ENCODE results near the gene ZNF768. TPM values are rescaled to one million over a fixed set of nuclear protein-coding genes. Genes with fewer than 3 reads are reported as not detected.

ZNF768 gene
- total and polyA plus RNA-seq, 2 donors (not counting 1 experiment from before 2014, with no cell fraction given), result 8.2 to 23.9 TPM

DNA sequence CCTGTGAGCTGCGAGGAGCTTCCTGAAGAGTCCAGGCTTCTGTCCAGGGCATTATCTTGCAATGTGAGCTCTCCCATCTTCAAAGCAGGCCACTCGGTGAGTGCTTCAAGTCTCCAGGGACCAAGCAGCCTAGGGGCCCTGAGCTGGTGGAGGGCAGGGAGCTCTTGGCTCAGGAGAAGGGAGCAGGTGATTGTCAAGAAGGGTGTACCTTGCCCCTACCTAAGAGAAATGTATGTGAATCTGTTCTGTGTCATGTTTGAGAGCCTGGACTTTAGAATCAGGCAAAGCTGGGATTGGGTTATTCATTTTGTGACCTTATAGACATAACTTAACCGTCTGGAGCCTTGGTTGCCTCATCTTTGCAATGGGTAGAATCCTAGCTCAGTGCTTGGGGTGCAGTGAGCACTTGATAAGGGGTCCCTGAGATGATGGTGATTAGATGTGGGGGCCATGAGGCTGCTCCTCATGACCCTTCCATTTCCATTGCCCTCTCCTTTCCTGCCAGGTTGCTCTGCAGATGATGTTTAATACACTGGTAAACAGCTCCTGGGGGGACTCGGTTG is 15.9 kb downstream of the ZNF768 start:
- TF ChIP-seq, protein P1, sequence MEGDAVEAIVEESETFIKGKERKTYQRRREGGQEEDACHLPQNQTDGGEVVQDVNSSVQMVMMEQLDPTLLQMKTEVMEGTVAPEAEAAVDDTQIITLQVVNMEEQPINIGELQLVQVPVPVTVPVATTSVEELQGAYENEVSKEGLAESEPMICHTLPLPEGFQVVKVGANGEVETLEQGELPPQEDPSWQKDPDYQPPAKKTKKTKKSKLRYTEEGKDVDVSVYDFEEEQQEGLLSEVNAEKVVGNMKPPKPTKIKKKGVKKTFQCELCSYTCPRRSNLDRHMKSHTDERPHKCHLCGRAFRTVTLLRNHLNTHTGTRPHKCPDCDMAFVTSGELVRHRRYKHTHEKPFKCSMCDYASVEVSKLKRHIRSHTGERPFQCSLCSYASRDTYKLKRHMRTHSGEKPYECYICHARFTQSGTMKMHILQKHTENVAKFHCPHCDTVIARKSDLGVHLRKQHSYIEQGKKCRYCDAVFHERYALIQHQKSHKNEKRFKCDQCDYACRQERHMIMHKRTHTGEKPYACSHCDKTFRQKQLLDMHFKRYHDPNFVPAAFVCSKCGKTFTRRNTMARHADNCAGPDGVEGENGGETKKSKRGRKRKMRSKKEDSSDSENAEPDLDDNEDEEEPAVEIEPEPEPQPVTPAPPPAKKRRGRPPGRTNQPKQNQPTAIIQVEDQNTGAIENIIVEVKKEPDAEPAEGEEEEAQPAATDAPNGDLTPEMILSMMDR (conservative IDR thresholded peaks at IDR 0.05 in 1 of 2, IDR thresholded peaks at IDR 0.05 in 1 of 2; ENCODE audit: low read depth in 1 of 2, low read length in 2 of 2), result no peak
- TF ChIP-seq EZH2 (IDR thresholded peaks at IDR 0.05; ENCODE audit: low read length, missing control alignments), result no peak
- Histone ChIP-seq H3K4me3 (replicated peaks in 1 of 4; ENCODE audit: control extremely low read depth in 1 of 4, insufficient read depth in 1 of 4, low read depth in 3 of 4, low read length in 4 of 4) (no peak overlapping the region), H2AFZ (ENCODE audit: low read length) (no peak overlapping the region), H3K27me3 (ENCODE audit: control insufficient read depth, insufficient read depth, low read length) (peaks cover 5% of the 10 kb centered on the region), H3K4me1 (ENCODE audit: control insufficient read depth, extremely low read depth, insufficient read depth, low read length) (no peaks in the 10 kb centered on the region), H3K9me3 (ENCODE audit: control insufficient read depth, insufficient read depth, low read depth, low read length) (no peaks in the 10 kb centered on the region), H3K4me2 (ENCODE audit: extremely low read depth, insufficient read depth, low read length) (no peak overlapping the region), H3K79me2 (ENCODE audit: control insufficient read depth, insufficient read depth, low read length) (no peaks in the 10 kb centered on the region), H3K9ac (ENCODE audit: insufficient read depth, low read length) (no peak overlapping the region), H3K36me3 (ENCODE audit: control insufficient read depth, insufficient read depth, low read length) (no peaks in the 10 kb centered on the region), H3K27ac (ENCODE audit: insufficient read depth, low read length) (no peak overlapping the region), H4K20me1 (ENCODE audit: control insufficient read depth, extremely low read depth, insufficient read depth, low read length) (no peaks in the 10 kb centered on the region)
- DNase-seq (ENCODE audit: low read depth in 2 of 2), result no peak

DNA sequence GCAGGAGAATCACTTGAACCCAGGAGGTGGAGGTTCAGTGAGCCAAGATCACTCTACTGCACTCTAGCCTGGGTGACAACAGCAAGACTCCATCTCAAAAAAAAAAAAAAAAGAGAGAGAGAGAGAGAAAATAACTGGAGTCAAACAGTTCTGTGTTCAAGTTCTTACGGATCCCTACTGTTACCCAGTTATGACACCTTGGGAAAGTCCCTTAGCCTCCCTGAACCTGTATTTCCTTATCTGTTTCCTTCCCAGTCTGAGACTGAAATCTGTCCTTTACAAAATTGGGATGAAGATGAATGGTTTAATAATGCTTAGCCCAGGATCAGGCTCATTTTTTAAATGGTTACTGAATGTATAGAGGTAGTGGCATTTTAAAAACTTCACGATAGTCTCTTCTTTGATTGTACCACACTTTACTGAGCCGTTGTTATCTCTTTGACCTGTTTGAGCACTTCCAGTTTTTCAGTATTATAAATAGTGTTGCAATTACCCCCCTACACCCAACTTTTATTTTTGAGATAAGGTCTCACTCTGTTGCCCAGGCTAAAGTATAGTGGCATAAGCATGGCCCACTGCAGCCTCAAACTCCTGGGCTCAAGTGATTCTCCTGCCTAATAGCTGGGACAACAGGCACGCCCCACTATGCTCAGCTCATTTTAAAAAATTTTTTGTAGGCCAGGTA is 17.1 kb downstream of the ZNF768 start:
- peaks cover 5% of the 10 kb centered on the region for H3K27me3 ChIP-seq (ENCODE audit: control insufficient read depth, insufficient read depth, low read length)
- no peaks in the 10 kb centered on the region for H4K20me1 ChIP-seq (ENCODE audit: control insufficient read depth, extremely low read depth, insufficient read depth, low read length)
- H3K4me3 ChIP-seq (replicated peaks in 1 of 4; ENCODE audit: control extremely low read depth in 1 of 4, insufficient read depth in 1 of 4, low read depth in 3 of 4, low read length in 4 of 4), result no peak overlapping the region
- H3K9me3 ChIP-seq (ENCODE audit: control insufficient read depth, insufficient read depth, low read depth, low read length), result no peaks in the 10 kb centered on the region
- H3K4me1 ChIP-seq (ENCODE audit: control insufficient read depth, extremely low read depth, insufficient read depth, low read length), result no peaks in the 10 kb centered on the region
- no peak overlapping the region for H3K4me2 ChIP-seq (ENCODE audit: extremely low read depth, insufficient read depth, low read length)
- no peaks in the 10 kb centered on the region for H3K79me2 ChIP-seq (ENCODE audit: control insufficient read depth, insufficient read depth, low read length)
- H2AFZ ChIP-seq (ENCODE audit: low read length), result no peak overlapping the region
- no peak for TF ChIP-seq EZH2 (IDR thresholded peaks at IDR 0.05; ENCODE audit: low read length, missing control alignments)
- TF ChIP-seq, protein P1 (conservative IDR thresholded peaks at IDR 0.05 in 1 of 2, IDR thresholded peaks at IDR 0.05 in 1 of 2; ENCODE audit: low read depth in 1 of 2, low read length in 2 of 2), result no peak
- H3K36me3 ChIP-seq (ENCODE audit: control insufficient read depth, insufficient read depth, low read length), result no peaks in the 10 kb centered on the region
- no peak overlapping the region for H3K9ac ChIP-seq (ENCODE audit: insufficient read depth, low read length)
- DNase-seq (ENCODE audit: low read depth in 2 of 2), result no peak
- no peak overlapping the region for H3K27ac ChIP-seq (ENCODE audit: insufficient read depth, low read length)

DNA sequence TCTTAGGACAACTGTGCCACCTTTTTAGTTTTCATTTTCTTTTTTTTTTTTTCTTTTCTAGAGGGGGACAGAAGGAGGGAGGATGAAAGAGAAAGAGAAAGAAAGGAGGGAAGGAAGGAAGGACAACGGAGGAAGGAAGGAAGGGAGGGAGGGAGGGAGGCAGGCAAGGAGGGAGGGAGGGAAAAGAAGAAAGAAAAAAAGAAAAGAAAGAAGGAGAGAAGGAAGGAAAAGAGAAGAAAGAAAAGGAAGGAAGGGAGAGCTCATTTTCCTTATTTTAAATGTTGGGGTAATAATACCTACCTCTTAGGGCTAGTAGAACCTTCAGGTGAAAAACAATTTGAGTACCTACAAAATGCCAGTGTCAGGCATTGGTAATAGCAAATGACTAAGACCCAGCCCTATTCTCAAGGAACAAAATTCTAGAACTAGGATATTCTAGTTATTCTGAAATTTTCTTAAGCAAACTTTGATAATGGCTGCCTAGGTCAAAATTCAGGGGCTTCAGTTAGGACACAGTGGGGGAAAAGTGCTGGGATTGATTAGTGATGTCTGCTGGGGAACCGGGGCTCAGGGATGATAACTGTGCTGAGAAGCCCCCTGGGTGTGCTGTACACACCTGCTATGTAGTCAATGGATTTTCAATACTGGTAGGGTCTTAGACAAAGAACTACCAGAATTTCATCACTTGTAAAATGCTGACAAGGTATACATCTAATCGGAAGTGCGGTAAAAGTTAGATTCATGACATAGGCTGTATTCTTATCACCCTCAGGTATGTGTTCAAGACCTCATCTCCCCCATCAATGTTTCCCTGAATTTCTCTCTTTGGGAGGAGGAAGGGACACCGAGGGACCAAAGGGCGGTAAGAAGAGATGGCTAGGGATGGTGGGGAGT is 22.7 kb downstream of the ZNF768 start:
- no peaks in the 10 kb centered on the region for H3K27me3 ChIP-seq (ENCODE audit: control insufficient read depth, insufficient read depth, low read length)
- H4K20me1 ChIP-seq (ENCODE audit: control insufficient read depth, extremely low read depth, insufficient read depth, low read length), result no peaks in the 10 kb centered on the region
- H3K9me3 ChIP-seq (ENCODE audit: control insufficient read depth, insufficient read depth, low read depth, low read length), result no peaks in the 10 kb centered on the region
- no peak overlapping the region for H3K4me3 ChIP-seq (replicated peaks in 1 of 4; ENCODE audit: control extremely low read depth in 1 of 4, insufficient read depth in 1 of 4, low read depth in 3 of 4, low read length in 4 of 4)
- no peaks in the 10 kb centered on the region for H3K79me2 ChIP-seq (ENCODE audit: control insufficient read depth, insufficient read depth, low read length)
- TF ChIP-seq EZH2 (IDR thresholded peaks at IDR 0.05; ENCODE audit: low read length, missing control alignments), result no peak
- TF ChIP-seq, protein P1 (conservative IDR thresholded peaks at IDR 0.05 in 1 of 2, IDR thresholded peaks at IDR 0.05 in 1 of 2; ENCODE audit: low read depth in 1 of 2, low read length in 2 of 2), result no peak
- H3K4me1 ChIP-seq (ENCODE audit: control insufficient read depth, extremely low read depth, insufficient read depth, low read length), result no peaks in the 10 kb centered on the region
- H3K36me3 ChIP-seq (ENCODE audit: control insufficient read depth, insufficient read depth, low read length), result no peaks in the 10 kb centered on the region
- no peak overlapping the region for H3K27ac ChIP-seq (ENCODE audit: insufficient read depth, low read length)
- no peak overlapping the region for H3K9ac ChIP-seq (ENCODE audit: insufficient read depth, low read length)
- H2AFZ ChIP-seq (ENCODE audit: low read length), result no peak overlapping the region
- no peak overlapping the region for H3K4me2 ChIP-seq (ENCODE audit: extremely low read depth, insufficient read depth, low read length)
- DNase-seq (ENCODE audit: low read depth in 2 of 2), result no peak
